GM12873 (cell line): ENCODE results near the gene KLHL36.

Experiments
- CTCF ChIP-seq: IDR thresholded peaks from 2 replicates; pipeline ENCODE4 v1.5.1; 2012; ENCODE audit warnings: low read depth, mild to moderate bottlenecking, moderate library complexity, low read length, control low read depth; ENCODE audit not compliant: insufficient read depth; ENCODE audit errors: missing control alignments

The KLHL36 gene

DNA sequence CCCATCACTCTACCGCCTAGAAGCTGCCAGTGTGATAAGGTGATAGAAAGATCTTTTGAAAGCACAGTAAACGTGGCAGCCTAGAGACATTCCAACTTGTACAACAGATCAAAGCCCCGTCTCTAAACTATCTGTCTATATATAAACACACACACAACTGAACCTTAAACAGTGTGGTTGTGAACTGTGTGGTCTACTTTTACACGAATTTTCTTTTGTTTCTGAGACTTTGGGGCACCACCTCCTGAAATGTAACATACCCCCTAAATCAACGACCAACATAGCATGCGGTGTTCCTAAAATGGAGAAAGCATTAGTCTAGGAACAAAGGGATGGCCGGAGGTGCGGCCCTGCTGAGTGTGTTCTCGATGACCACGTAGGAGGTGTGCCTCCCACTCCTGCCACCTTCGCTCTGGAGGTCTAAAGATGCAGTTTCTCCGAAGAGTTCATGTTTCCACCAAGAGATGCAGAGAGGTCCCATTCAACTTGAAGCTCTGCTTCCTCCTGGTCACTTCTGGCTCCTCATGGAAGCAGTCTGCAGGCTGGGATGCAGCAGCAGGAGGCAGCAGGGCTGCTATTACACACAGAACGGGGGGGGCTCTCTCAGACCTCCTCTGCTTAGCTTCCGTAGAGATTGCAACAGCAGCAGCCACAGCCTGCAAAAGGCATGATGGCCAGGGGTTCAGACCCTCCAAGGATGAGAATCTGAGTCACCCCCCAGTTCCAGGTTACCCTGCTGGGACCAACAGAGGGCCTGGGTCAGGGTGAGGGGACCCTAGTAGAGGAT lies 28.9 kb downstream of the KLHL36 start:
- TF ChIP-seq CTCF: no peak

DNA sequence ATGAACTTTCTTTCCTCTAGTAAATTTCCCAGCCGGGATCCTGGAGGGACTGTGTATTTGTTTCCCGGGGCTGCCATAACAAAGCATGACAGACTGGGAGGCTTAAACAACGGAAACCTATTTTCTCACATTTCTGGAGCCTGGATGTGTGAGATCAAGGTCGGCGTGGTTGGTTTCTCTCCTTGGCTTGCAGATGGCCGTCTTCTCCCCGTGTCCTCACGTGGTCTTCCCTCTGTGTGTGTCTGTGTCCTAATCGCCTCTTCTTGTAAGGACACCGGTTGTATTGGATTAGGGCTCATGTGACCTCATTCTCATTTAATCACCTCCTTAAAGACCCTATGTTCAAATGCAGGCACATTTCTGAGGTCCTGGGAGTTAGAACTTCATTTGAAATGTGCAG lies 29.5 kb downstream of the KLHL36 start:
- TF ChIP-seq CTCF: no peak

- no peak for TF ChIP-seq CTCF
Observed at GRCh38 chr16:84678541-84678940, 30.2 kb downstream of the KLHL36 start.

- TF ChIP-seq CTCF: no peak
Observed at GRCh38 chr16:84680165-84680842, 32.0 kb downstream of the KLHL36 start.

GRCh38 chr16:84680843-84681629 lies 32.7 kb downstream of the KLHL36 start:
- TF ChIP-seq CTCF: no peak

DNA sequence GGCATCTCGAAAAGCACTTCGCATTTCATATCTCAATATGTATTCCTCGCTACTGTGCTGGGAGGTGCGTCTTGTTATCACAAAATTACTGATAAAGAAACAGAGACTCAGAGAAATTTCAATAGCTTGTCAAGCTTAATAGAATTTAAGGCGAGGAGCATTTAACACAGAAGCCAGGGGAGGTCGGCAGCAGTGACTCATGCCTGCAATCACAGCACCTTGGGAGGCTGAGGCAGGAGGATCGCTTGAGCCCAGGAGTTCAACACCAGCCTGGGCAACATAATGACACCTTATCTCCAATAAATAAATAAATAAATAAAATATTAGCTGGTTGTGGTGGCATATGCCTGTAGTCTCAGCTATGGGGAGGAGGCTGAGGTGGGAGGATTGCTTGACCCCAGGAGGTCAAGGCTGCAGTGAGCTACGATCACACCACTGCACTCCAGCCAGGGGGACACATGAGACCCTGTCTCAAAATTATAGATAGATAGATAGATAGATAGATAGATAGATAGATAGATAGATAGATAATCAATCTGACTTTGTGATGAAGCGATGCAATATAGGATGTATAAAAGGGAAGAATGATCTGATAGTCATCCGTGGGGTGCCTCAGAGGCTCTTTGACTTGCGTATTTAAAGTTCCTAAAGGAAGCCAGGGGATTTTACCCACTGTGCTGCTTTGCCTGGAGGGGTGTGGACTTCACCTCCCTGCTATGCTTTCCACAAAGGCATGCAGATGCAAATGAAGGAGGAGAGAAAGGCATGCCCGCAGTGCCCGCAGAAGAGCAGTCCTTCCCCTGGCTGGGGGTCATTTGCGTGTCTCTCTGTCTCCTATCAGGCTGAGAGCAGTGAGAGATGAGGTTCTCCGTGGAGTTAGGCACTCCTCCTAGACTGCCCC lies 35.6 kb downstream of the KLHL36 start:
- no peak for TF ChIP-seq CTCF
